ENCODE measurements around the gene CYB561D2. TPM values are rescaled to one million over a fixed set of nuclear protein-coding genes. Genes with fewer than 3 reads are reported as not detected.

Gene CYB561D2
- total RNA-seq, 1 donor: 15.8 TPM

- no peak for DNase-seq (ENCODE audit: low read depth)
- TF ChIP-seq CTCF (IDR thresholded peaks at IDR 0.05; ENCODE audit: insufficient read depth, low read length): no peak
- H3K4me3 ChIP-seq (ENCODE audit: low read depth, low read length): no peak overlapping the region
Measured at GRCh38 chr3:50389414-50389767, 38.7 kb downstream of the CYB561D2 start.

- H3K4me3 ChIP-seq (ENCODE audit: low read depth, low read length): no peak overlapping the region
- no peak for DNase-seq (ENCODE audit: low read depth)
- no peak for TF ChIP-seq CTCF (IDR thresholded peaks at IDR 0.05; ENCODE audit: insufficient read depth, low read length)
Measured at GRCh38 chr3:50390508-50391224, 40.0 kb downstream of the CYB561D2 start.

- no peak for DNase-seq (ENCODE audit: low read depth)
- TF ChIP-seq CTCF (IDR thresholded peaks at IDR 0.05; ENCODE audit: insufficient read depth, low read length): no peak
- H3K4me3 ChIP-seq (ENCODE audit: low read depth, low read length): no peak overlapping the region
Measured at GRCh38 chr3:50392101-50392715, 41.5 kb downstream of the CYB561D2 start.

- TF ChIP-seq CTCF (IDR thresholded peaks at IDR 0.05; ENCODE audit: insufficient read depth, low read length): no peak
- DNase-seq (ENCODE audit: low read depth): no peak
- no peak overlapping the region for H3K4me3 ChIP-seq (ENCODE audit: low read depth, low read length)
Measured at GRCh38 chr3:50393061-50393460, 42.4 kb downstream of the CYB561D2 start.

GRCh38 chr3:50395070-50395860 lies 44.6 kb downstream of the CYB561D2 start:
- no peak for TF ChIP-seq CTCF (IDR thresholded peaks at IDR 0.05; ENCODE audit: insufficient read depth, low read length)
- no peak for DNase-seq (ENCODE audit: low read depth)

GRCh38 chr3:50396502-50396901 lies 45.8 kb downstream of the CYB561D2 start:
- no peak for DNase-seq (ENCODE audit: low read depth)

More at GRCh38 chr3:50395070-50395860, 44.6 kb downstream of the CYB561D2 start:
- no peak overlapping the region for H3K4me3 ChIP-seq (ENCODE audit: low read depth, low read length)

More at GRCh38 chr3:50396502-50396901, 45.8 kb downstream of the CYB561D2 start:
- TF ChIP-seq CTCF (IDR thresholded peaks at IDR 0.05; ENCODE audit: insufficient read depth, low read length): no peak
- H3K4me3 ChIP-seq (ENCODE audit: low read depth, low read length): no peak overlapping the region

Data from fibroblast of the aortic adventitia (primary cell).